Activated CD8-positive, alpha-beta memory T cell treated with anti-CD3 and anti-CD28 coated beads for 4 hours (primary cell): ENCODE measurements around the gene ZNF221.

Source experiments
- DNase-seq, 2 donors: peaks; one replicate each; pipeline ENCODE4 v3.0.0-alpha.2; 2020; ENCODE audit warnings: low read depth in 2 of 2

The ZNF221 gene

DNA sequence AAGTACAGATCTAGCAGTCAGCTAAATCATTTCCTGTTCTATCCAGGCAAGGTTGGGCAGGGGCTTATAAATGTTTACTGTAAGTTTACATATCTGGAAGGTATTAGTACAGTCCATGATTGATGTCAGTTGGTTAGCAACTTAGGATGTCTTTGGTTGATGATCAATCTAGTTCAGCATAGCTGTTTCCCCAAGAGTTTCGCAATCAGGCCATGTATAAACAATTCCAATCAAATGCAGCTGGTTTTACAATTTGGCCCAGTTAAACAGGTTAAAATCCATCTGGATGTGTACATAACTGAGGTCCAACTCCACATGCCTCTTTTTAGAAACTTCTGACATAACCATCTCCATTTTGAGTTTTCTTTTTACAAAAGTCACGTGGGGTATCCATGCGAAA, 6.9 kb downstream of the ZNF221 start:
- no peak for DNase-seq

DNA sequence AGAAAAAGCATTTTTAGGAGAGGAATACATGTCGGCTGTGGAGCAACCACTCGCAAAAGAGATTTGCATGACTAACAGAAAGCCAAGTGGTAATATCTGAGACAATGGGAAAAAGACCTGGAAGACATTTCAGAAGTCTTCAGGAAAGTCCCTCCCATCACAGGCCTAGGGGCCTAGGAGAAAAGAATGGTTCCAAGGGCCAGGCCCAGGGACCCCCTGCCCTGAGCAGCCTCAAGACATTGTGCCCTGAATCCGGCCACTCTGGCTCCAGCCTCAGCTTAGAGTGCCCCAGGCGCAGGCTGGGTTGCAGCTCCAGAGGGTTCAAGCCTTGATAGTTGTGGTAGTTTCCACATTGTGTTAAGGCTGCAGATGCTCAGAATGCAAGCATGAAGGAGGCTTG, 9.4 kb downstream of the ZNF221 start:
- DNase-seq = no peak

DNA sequence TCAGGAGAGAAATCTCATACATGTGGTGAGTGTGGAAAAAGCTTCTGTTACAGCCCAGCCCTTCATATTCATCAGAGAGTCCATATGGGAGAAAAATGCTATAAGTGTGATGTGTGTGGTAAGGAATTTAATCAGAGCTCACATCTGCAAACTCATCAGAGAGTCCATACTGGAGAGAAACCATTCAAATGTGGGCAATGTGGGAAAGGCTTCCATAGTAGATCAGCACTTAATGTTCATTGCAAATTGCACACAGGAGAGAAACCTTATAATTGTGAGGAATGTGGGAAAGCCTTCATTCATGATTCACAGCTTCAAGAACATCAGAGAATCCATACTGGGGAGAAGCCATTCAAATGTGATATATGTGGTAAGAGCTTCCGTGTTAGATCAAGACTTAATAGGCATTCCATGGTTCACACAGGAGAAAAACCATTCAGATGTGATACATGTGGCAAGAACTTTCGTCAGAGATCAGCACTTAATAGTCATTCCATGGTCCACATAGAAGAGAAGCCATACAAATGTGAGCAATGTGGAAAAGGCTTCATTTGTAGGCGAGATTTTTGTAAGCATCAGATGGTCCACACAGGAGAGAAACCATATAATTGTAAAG, 15.2 kb downstream of the ZNF221 start:
- DNase-seq = no peak

DNA sequence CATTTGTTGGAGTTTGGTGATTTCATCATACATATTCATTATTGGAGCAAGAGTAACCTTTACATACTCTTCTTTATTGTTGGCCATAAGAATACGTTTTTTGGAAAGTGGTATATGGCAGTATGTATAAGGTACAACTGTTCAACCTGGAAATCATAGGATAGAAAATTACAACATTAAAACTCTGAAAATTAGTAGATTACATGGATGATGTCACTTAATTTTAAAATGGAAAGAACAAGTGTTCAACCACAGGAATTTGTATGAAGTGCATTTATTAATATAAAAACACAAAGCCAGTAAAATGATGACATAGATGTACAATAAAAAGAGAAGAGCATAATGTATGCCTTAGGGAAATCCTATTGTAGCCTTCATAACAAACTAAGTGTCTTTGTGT, 25.7 kb downstream of the ZNF221 start:
- DNase-seq = no peak

DNA sequence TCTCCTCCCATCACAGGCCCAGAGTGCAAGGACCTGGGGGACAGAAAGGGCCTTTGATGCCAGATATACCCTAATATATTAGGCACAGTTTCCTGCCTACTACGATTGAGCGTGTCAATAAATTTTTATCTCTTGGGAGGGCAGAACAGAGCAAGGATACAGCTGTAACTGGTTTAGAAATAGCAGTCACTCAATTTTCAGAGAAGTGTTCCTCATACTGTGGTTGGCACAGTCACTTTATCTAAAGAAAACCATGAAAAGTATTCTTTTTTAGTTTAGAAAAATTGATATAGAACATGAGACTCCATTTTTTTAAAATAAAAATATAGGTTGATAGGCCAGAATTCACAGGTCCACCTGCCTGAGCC, 32.5 kb downstream of the ZNF221 start:
- no peak for DNase-seq

DNA sequence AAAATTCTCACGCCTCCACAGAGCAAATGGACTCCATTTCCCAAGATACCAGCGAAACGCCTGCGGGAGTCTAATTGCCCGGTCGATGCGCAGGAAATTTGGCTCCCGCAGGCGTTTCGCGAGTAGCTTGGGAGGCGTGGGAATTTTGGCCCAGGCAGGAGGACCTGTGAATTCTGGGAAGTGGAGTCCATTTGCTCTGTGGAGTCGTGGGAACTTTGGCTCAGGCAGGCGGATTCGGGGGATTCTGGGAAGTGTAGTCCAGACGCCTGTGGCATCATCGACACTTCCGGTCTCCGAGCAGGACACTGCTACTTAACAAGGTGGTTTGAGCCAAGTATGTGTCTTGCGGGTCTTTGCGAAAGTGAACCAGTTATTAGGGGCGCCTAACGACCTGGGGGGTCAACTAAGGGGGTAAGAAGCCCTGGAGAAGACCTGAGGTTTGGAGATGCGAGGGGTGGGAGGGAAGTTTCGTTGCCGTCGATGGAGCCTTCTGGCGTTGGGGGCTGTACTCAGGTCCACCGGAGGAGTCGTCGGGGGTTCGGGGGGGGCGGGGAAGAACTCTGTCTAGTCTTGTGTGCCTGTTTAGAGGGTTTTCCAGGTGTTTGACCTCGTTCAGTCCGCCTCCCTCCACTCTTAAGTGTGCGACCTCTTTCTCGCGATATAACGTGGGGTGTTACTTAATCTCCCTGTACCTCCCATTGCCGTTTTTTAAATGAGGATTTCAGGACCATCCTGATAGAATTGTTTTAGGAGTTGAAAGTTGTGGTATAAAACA, 33.1 kb downstream of the ZNF221 start, which contains the start of gene ZNF155:
TSS of gene ZNF155 (plus strand) at position 277 of the 775 bp plus-strand sequence. CDS start 4,356 bp downstream, outside the sequence.
- DNase-seq = peak; percentile 51 to 52

DNA sequence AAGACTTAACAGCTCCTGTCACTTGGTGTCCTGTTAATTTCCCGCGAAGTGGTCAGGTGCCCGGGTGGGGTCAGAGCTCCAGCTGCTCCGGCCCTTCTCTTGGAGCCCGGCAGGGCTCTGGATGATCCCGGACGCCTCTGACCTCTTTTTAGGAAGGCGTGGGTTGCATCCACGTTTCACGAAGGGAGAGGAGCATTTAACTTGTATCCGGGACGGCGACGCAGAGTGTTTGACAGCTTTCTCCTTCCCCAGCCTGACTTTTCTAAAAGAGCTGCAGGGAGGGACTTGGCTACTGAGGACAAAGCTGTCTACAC, 33.6 kb downstream of the ZNF221 start:
- DNase-seq = no peak

DNA sequence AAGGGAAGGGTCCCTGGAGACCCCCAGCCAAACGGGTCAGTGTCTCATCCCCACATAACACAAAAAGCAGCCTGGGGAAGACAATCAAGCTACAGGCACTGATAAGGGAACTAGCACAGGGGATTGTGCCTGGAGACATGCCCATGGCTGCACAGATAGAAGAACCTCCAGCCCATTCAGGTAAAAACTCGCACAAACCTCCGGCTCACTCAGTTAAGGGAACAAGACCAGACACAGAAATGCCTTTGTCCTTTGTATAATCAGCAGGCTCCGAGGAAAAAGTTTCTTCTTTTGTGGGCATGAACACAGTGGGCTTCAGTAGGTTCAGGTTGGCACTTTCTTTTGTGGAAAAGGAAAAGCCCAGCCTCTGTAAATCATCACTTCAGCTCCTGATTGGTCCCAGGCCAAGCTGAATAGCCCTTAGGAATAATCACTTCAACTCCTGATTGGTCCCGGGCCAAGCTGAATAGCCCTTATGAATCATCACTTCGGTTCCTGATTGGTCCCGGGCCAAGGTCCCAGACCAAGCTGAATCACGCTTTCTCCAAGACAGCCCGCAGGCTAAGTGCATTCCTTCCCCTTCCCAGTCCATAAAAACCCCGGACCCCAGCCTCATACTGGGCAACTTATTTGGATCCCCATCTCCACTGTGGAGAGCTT, 46.7 kb downstream of the ZNF221 start:
- no peak for DNase-seq

DNA sequence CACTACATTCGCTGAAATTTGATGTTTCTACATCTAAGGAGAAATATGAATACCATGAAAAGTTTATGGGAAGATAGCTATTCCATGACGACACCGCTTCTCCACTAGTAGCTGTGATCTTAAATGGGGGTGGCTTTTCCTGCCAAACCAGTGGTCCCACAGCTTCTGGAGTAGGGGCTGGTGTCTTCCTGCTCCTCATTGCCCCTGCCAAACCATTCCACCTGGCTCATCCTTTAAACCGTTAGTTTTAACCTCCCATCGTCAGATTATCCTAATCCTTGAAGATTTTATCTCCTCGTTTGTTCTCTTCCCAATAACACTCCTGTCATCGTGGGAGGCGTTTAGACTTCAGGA, 51.2 kb downstream of the ZNF221 start:
- DNase-seq = no peak

DNA sequence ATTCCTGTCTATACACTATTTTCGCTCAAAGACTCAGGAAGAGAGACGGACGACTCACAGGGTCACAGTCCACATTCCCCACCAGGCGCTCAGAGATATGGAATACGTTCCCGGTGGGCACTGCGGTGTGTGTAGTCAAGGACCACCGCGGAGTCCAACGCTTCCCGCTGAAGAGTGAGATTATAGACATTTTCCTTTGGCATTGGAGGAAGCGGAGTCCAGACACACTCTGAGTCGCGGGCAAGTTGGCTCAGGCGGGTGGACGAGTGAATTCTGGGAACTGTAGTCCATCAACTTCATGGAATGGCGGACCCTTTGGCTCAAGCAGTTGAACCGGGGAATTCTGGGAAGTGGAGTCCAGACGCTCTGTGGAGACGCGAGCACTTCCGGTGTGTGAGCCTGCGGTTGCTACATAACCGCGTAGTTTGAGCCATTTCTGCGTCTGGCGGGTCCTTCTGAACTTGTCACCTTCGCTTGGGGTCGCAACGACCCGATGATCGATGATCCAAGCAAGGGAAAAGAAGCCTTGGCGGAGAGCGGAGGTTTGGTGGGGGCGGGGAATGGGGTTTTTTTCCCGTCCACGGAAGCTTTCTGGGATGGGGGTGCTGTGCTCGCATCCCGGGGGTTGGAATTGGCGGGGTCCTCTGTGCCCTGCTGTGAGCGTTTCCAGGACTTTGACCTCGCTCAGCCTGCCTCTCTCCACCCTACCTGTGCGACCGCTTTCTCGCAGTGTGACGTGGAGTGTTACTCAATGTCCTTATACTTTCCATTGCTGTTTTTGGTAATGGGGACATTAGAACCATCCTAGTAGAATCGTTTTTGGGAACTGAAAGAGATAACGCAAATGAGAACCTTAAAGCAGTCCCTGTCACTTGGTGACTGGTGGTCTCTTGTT, 51.8 kb downstream of the ZNF221 start, which contains the start of gene ZNF230:
TSS of gene ZNF230 (plus strand) at position 392 of the 895 bp plus-strand sequence. CDS start 4,122 bp downstream, outside the sequence.
- peak; percentile 66 to 78 for DNase-seq

DNA sequence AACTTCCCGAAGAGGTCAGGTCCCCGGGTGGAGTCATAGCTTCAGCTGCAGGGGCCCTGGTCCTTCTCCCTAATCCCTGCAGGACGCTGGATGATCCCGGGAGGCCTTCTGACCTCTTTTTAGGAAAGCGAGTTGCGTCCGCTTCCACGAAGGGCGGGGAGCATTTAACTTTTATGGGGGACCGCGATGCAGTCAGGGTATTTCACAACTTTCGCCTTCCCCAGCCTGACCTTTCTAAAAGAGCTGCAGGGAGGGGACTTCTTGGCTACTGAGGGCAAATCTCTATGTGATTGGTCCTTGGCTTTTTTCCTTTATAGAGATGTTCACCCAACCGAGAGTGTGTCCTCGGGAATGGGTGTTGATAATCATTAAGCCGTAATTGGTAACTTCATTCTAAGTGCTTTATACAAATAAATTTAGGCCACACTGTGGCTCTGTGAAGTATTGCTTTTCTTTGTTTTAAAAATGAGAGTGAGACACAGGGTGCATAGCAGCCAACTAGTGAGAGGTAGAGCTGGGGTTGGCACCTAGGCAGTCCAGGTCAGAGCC, 52.5 kb downstream of the ZNF221 start:
- DNase-seq = no peak

DNA sequence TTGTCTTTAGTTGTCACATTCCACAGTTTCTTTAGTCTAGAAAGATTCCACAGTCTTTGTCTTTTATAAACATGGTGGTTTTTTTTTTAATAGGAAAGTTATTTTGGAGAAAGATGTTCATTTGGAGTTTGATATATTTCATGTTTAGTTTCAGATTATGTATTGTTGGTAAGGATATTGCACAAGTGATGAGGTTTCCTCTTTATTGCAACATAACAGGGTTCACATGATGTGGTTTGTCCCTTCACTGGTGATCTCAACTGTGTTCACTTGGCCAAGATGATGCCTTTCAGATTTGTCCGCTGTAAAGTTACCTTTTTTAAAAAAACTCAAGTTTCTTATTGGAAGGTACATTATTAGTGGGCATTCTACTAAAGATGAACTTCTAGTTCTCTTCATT, 54.9 kb downstream of the ZNF221 start:
- no peak for DNase-seq

DNA sequence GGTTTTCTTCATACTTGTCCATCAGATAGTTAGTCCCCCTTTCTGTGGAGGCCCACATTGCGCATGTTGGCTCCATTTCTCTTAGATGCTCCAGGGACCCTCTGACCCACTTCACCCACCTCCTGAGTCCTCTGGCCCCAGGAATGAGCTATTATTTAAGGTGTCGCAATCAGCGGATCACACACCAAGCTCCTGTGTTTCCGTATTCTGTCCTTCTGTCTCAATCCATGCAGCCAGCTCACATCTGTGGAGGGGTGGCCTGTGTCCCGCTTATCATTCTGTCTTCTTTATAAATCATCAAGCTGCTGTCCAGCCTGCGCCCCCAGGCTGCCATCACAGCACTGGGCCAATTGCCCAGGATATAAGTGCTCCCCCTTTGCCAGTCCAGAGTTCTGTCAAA, 56.4 kb downstream of the ZNF221 start:
- DNase-seq = no peak

DNA sequence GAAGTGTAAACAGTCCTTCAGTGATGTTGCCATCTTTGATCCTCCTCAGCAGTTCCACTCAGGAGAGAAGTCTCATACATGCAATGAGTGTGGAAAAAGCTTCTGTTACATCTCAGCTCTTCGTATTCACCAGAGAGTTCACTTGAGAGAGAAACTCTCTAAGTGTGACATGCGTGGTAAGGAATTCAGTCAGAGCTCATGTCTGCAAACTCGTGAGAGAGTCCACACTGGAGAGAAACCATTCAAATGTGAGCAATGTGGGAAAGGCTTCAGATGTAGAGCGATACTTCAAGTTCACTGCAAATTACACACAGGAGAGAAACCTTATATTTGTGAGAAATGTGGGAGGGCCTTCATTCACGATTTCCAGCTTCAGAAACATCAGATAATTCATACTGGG, 59.4 kb downstream of the ZNF221 start:
- DNase-seq = no peak
